AG04449 (cell line): ENCODE results near the gene GRIA2.

Experiments used
- CTCF ChIA-PET: fragments of 350-600 bp; formaldehyde crosslinking; extraction: SDS; loops from one replicate; lab custom pipeline; 2021; ENCODE audit warnings: antibody characterized with exemption; lab: Yijun Ruan, JAX
- POLR2A ChIA-PET: fragments of 400-600, 350-600 bp; formaldehyde crosslinking; extraction: SDS; loops from one replicate; lab custom pipeline; 2020; ENCODE audit warnings: antibody characterized with exemption, inconsistent platforms; lab: Yijun Ruan, JAX
- DNase-seq: peaks from one replicate; pipeline ENCODE4 v3.0.0-alpha.2; 2010; ENCODE audit warnings: low read depth, low spot score
- H3K4me3 ChIP-seq: 2 replicates; pipeline ENCODE4 v1.5.1; 2011; ENCODE audit warnings: low read depth, mild to moderate bottlenecking, control low read depth, low read length
- CTCF ChIP-seq: IDR thresholded peaks from one replicate; pipeline ENCODE4 v1.5.1; 2011; ENCODE audit warnings: mild to moderate bottlenecking, moderate library complexity, low read length, control low read depth, inconsistent platforms; ENCODE audit not compliant: insufficient read depth; ENCODE audit errors: missing control alignments

Gene GRIA2

GRCh38 chr4:157405070-157405469 lies 184.5 kb downstream of the GRIA2 start:
- ChIA-PET POLR2A (no interaction called here), CTCF (no interaction called here)
- H3K4me3 ChIP-seq, result no peak overlapping the region
- TF ChIP-seq CTCF, result no peak
- no peak for DNase-seq
